ENCODE results near the gene RPUSD3. TPM values are rescaled to one million over a fixed set of nuclear protein-coding genes. Genes with fewer than 3 reads are reported as not detected.

Gene RPUSD3, protein sequence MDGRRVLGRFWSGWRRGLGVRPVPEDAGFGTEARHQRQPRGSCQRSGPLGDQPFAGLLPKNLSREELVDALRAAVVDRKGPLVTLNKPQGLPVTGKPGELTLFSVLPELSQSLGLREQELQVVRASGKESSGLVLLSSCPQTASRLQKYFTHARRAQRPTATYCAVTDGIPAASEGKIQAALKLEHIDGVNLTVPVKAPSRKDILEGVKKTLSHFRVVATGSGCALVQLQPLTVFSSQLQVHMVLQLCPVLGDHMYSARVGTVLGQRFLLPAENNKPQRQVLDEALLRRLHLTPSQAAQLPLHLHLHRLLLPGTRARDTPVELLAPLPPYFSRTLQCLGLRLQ
- 70.0 and 71.1 TPM in 2 replicates for total RNA-seq

DNA sequence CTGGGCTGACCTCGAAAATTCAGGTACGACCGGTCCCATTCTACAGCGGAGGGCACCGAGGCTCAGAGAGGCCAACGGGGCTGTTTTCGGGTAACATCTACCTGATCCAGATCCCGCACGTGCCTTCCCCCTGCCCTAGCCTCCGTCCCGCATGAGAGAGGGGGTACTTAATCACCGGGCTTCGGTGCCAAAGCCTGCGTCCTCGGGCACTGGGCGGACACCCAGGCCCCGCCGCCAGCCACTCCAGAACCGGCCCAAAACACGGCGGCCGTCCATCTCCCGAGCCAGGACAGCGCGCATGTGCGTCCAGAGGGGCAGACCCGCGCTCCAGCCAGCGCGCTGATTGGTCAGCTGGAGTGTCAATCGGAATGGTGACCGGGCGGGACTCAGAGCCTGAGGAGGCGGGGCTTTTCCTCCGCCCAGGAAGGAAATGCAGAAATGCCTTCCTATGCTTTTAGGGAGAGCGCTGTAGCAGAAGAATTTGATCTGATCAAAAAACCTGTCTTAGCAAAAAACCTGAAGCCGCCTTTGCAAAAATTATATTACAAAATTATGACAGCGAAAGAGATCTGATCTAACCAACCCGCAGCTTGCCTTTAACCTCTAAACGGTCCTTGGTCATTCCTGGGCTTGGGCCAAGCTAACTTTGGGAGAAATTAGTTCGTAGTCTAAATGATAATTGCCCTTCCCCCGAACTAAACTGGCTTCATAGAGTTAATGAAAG is at the start of gene RPUSD3:
TSS of gene RPUSD3 (minus strand) at position 294 of the 724 bp plus-strand sequence. CDS start at position 276, 18 bp downstream.
- peaks cover 16% of the 10 kb centered on the region for H3K4me1 Mint-ChIP-seq (ENCODE audit: low read depth)
- DNase-seq (ENCODE audit: low spot score) = peak; percentile 94
- H3K36me3 Mint-ChIP-seq (ENCODE audit: low read depth) = peaks cover 31% of the 10 kb centered on the region
- H3K4me3 Mint-ChIP-seq (ENCODE audit: low read depth) = peak within 1 kb of the TSS; percentile 98
- peak within 1 kb of the TSS; percentile 94 for H3K27ac Mint-ChIP-seq
- H3K27me3 Mint-ChIP-seq (ENCODE audit: low read depth) = no peaks in the 10 kb centered on the region
- intact Hi-C loops (cut with micrococcal nuclease) = loop anchor here (1.0 to 5.0 kb wide), 6 partner anchors 47 to 477 kb away; partner anchors contain the start of genes ARPC4, CRELD1, JAGN1 and MTMR14
- H3K9me3 Mint-ChIP-seq = no peaks in the 10 kb centered on the region

GRCh38 chr3:9891072-9891622 is 47.3 kb upstream of the RPUSD3 start:
- Mint-ChIP-seq H3K27me3 (ENCODE audit: low read depth) (no peaks in the 10 kb centered on the region), H3K36me3 (ENCODE audit: low read depth) (peaks cover 41% of the 10 kb centered on the region), H3K27ac (peak overlapping the region; percentile 99), H3K4me1 (ENCODE audit: low read depth) (peaks cover 33% of the 10 kb centered on the region), H3K4me3 (ENCODE audit: low read depth) (peak overlapping the region; percentile 97), H3K9me3 (no peaks in the 10 kb centered on the region)
- no peak for DNase-seq (ENCODE audit: low spot score)
- intact Hi-C loops (cut with micrococcal nuclease) = loop anchor here (2.0 to 5.0 kb wide), 4 partner anchors 24 to 546 kb away; partner anchors contain the start of genes RPUSD3 and SETD5

DNA sequence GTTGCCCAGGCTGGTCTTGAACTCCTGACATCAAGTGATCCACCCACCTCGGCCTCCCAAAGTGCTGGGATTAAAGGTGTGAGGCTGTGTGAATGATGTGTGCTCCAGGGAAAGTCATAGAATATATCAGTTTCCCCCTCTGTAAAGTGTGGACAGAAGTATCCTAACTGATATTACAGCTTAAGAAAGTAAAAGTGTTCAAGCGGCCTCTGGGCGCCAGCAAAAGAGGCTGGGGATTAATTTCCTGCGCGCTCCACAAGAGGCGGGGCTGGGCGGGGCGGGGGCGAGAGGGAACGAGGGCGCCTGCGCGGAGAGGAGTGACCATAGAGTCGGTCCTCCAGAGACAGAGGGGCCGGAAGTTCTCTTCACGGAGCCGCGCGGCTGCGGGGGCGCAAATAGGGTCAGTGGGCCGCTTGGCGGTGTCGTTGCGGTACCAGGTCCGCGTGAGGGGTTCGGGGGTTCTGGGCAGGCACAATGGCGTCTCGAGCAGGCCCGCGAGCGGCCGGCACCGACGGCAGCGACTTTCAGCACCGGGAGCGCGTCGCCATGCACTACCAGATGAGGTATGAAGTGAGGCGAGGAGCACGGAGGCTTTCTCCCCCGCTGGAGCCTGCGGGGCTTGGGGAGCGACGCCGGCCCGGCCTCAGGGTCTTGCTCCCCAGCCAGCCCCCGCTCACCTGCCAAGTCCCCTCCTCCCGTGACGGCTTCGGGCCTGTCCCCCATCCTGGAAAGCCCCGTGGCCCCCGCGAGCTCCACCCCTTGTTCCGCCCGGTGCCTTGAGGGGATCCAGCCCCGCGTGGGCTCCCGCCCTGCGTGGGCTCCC is 46.7 kb upstream of the RPUSD3 start, which contains the start of gene JAGN1:
TSS of gene JAGN1 (plus strand) at position 362 of the 823 bp plus-strand sequence. CDS start at position 475, 113 bp downstream.
- Mint-ChIP-seq H3K4me1 (ENCODE audit: low read depth) (peaks cover 31% of the 10 kb centered on the region), H3K9me3 (no peaks in the 10 kb centered on the region), H3K27ac (peak within 1 kb of the TSS; percentile 99), H3K27me3 (ENCODE audit: low read depth) (no peaks in the 10 kb centered on the region), H3K36me3 (ENCODE audit: low read depth) (peaks cover 39% of the 10 kb centered on the region), H3K4me3 (ENCODE audit: low read depth) (peak within 1 kb of the TSS; percentile 97)
- intact Hi-C loops (cut with micrococcal nuclease) = loop anchor here (1.0 to 5.0 kb wide), 7 partner anchors 13 to 547 kb away; partner anchors contain the start of genes BRPF1, CRELD1, RPUSD3 and SETD5
- peak; percentile 83 for DNase-seq (ENCODE audit: low spot score)

DNA sequence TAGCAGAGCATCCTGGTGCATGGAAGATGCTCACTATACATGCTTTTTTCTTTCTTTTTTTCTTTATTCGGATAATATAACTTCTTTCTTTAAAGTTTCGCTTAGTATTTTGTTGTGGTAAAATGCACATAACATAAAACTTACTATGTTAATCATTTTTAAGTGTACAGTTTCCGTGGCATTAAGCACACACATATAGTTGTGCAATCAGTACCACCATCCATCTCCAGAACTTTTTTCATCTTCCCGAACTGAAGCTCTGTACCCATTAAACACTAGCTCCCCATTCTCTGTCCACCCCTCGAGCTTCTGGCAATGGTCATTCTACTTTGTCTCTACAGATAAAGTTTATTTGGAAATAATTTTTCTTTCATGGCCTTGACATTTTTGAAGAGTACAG is 45.6 kb upstream of the RPUSD3 start:
- peaks cover 32% of the 10 kb centered on the region for H3K36me3 Mint-ChIP-seq (ENCODE audit: low read depth)
- no peaks in the 10 kb centered on the region for H3K9me3 Mint-ChIP-seq
- no peak overlapping the region for H3K4me3 Mint-ChIP-seq (ENCODE audit: low read depth)
- no peaks in the 10 kb centered on the region for H3K27me3 Mint-ChIP-seq (ENCODE audit: low read depth)
- H3K27ac Mint-ChIP-seq = no peak overlapping the region
- intact Hi-C loops (cut with micrococcal nuclease) = no loop called here
- H3K4me1 Mint-ChIP-seq (ENCODE audit: low read depth) = peaks cover 25% of the 10 kb centered on the region
- no peak for DNase-seq (ENCODE audit: low spot score)

GRCh38 chr3:9888540-9888939 is 44.7 kb upstream of the RPUSD3 start:
- H3K27me3 Mint-ChIP-seq (ENCODE audit: low read depth) = peaks cover 3% of the 10 kb centered on the region
- no peaks in the 10 kb centered on the region for H3K9me3 Mint-ChIP-seq
- H3K27ac Mint-ChIP-seq = no peak overlapping the region
- peaks cover 24% of the 10 kb centered on the region for H3K36me3 Mint-ChIP-seq (ENCODE audit: low read depth)
- H3K4me1 Mint-ChIP-seq (ENCODE audit: low read depth) = peaks cover 17% of the 10 kb centered on the region
- intact Hi-C loops (cut with micrococcal nuclease) = no loop called here
- H3K4me3 Mint-ChIP-seq (ENCODE audit: low read depth) = no peak overlapping the region
- DNase-seq (ENCODE audit: low spot score) = no peak

GRCh38 chr3:9887480-9887879 is 43.7 kb upstream of the RPUSD3 start:
- H3K36me3 Mint-ChIP-seq (ENCODE audit: low read depth) = peaks cover 14% of the 10 kb centered on the region
- intact Hi-C loops (cut with micrococcal nuclease) = no loop called here
- H3K9me3 Mint-ChIP-seq = no peaks in the 10 kb centered on the region
- H3K27me3 Mint-ChIP-seq (ENCODE audit: low read depth) = peaks cover 3% of the 10 kb centered on the region
- H3K27ac Mint-ChIP-seq = no peak overlapping the region
- peaks cover 9% of the 10 kb centered on the region for H3K4me1 Mint-ChIP-seq (ENCODE audit: low read depth)
- DNase-seq (ENCODE audit: low spot score) = no peak
- no peak overlapping the region for H3K4me3 Mint-ChIP-seq (ENCODE audit: low read depth)

GRCh38 chr3:9886328-9886727 is 42.5 kb upstream of the RPUSD3 start:
- H3K27ac Mint-ChIP-seq = no peak overlapping the region
- intact Hi-C loops (cut with micrococcal nuclease) = no loop called here
- peaks cover 7% of the 10 kb centered on the region for H3K36me3 Mint-ChIP-seq (ENCODE audit: low read depth)
- H3K4me3 Mint-ChIP-seq (ENCODE audit: low read depth) = no peak overlapping the region
- H3K9me3 Mint-ChIP-seq = no peaks in the 10 kb centered on the region
- peaks cover 4% of the 10 kb centered on the region for H3K4me1 Mint-ChIP-seq (ENCODE audit: low read depth)
- peaks cover 3% of the 10 kb centered on the region for H3K27me3 Mint-ChIP-seq (ENCODE audit: low read depth)
- no peak for DNase-seq (ENCODE audit: low spot score)

- no peaks in the 10 kb centered on the region for H3K9me3 Mint-ChIP-seq
- intact Hi-C loops (cut with micrococcal nuclease) = no loop called here
- DNase-seq (ENCODE audit: low spot score) = no peak
- no peak overlapping the region for H3K27ac Mint-ChIP-seq
- no peak overlapping the region for H3K4me3 Mint-ChIP-seq (ENCODE audit: low read depth)
- H3K27me3 Mint-ChIP-seq (ENCODE audit: low read depth) = peaks cover 3% of the 10 kb centered on the region
- H3K36me3 Mint-ChIP-seq (ENCODE audit: low read depth) = no peaks in the 10 kb centered on the region
- peaks cover 3% of the 10 kb centered on the region for H3K4me1 Mint-ChIP-seq (ENCODE audit: low read depth)
Measured at GRCh38 chr3:9884555-9885165, 40.9 kb upstream of the RPUSD3 start.

- DNase-seq (ENCODE audit: low spot score) = no peak
- H3K9me3 Mint-ChIP-seq = no peaks in the 10 kb centered on the region
- intact Hi-C loops (cut with micrococcal nuclease) = no loop called here
- H3K27ac Mint-ChIP-seq = no peak overlapping the region
- H3K4me1 Mint-ChIP-seq (ENCODE audit: low read depth) = no peaks in the 10 kb centered on the region
- no peak overlapping the region for H3K4me3 Mint-ChIP-seq (ENCODE audit: low read depth)
- no peaks in the 10 kb centered on the region for H3K36me3 Mint-ChIP-seq (ENCODE audit: low read depth)
- H3K27me3 Mint-ChIP-seq (ENCODE audit: low read depth) = peaks cover 3% of the 10 kb centered on the region
Measured at GRCh38 chr3:9883706-9884554, 40.1 kb upstream of the RPUSD3 start.

GRCh38 chr3:9881441-9881840 is 37.6 kb upstream of the RPUSD3 start:
- intact Hi-C loops (cut with micrococcal nuclease) = no loop called here
- no peaks in the 10 kb centered on the region for H3K4me1 Mint-ChIP-seq (ENCODE audit: low read depth)
- no peak overlapping the region for H3K27ac Mint-ChIP-seq
- no peak overlapping the region for H3K4me3 Mint-ChIP-seq (ENCODE audit: low read depth)
- DNase-seq (ENCODE audit: low spot score) = no peak
- peaks cover 3% of the 10 kb centered on the region for H3K27me3 Mint-ChIP-seq (ENCODE audit: low read depth)
- no peaks in the 10 kb centered on the region for H3K9me3 Mint-ChIP-seq
- H3K36me3 Mint-ChIP-seq (ENCODE audit: low read depth) = no peaks in the 10 kb centered on the region

- Mint-ChIP-seq H3K4me1 (ENCODE audit: low read depth) (peaks cover 1% of the 10 kb centered on the region), H3K27me3 (ENCODE audit: low read depth) (peaks cover 5% of the 10 kb centered on the region), H3K4me3 (ENCODE audit: low read depth) (no peak within 1 kb of the TSS), H3K27ac (no peak within 1 kb of the TSS), H3K9me3 (no peaks in the 10 kb centered on the region), H3K36me3 (ENCODE audit: low read depth) (no peaks in the 10 kb centered on the region)
- intact Hi-C loops (cut with micrococcal nuclease) = no loop called here
- DNase-seq (ENCODE audit: low spot score) = no peak
Measured at GRCh38 chr3:9879830-9880549, 36.2 kb upstream of the RPUSD3 start, which contains the start of gene CIDEC. TSS of gene CIDEC (minus strand) at chr3:9880253. CDS start at chr3:9878486, 1,767 bp downstream.
